HT1080 (cell line): ENCODE results near the gene EPSTI1. TPM values are rescaled to one million over a fixed set of nuclear protein-coding genes. Genes with fewer than 3 reads are reported as not detected.
A peak's percentile ranks its signal among the peaks of the same experiment; 100 is the strongest.

Source experiments
- DNase-seq: peaks from one replicate; pipeline ENCODE4 v3.0.0-alpha.2; 2015; ENCODE audit warnings: low read depth
- total RNA-seq: library from RNA; depleted of rRNA; stranded (reverse); fragments of >200 nt; shearing (Covaris generic); gene quantifications from 2 replicates; pipeline ENCODE4 v1.2.3, GENCODE V29; 2014

The EPSTI1 gene
- total RNA-seq, 1 experiment from 2014 or later, result 0.08 TPM

GRCh38 chr13:42971691-42972347 is 20.2 kb downstream of the EPSTI1 start:
- no peak for DNase-seq

- peak; percentile 50 for DNase-seq
Measured at GRCh38 chr13:42970824-42971690, 21.0 kb downstream of the EPSTI1 start.

- peak; percentile 60 for DNase-seq
Measured at GRCh38 chr13:42969565-42970172, 22.4 kb downstream of the EPSTI1 start.

- DNase-seq, result no peak
Measured at GRCh38 chr13:42968906-42969305, 23.1 kb downstream of the EPSTI1 start.

GRCh38 chr13:42967660-42968059 is 24.4 kb downstream of the EPSTI1 start:
- no peak for DNase-seq

- no peak for DNase-seq
Measured at GRCh38 chr13:42965281-42965680, 26.8 kb downstream of the EPSTI1 start.

- DNase-seq, result no peak
Measured at GRCh38 chr13:42964761-42965161, 27.3 kb downstream of the EPSTI1 start.

GRCh38 chr13:42959615-42960014 is 32.4 kb downstream of the EPSTI1 start:
- no peak for DNase-seq

GRCh38 chr13:42957881-42958280 is 34.2 kb downstream of the EPSTI1 start:
- DNase-seq, result no peak

GRCh38 chr13:42950181-42950580 is 41.9 kb downstream of the EPSTI1 start:
- no peak for DNase-seq

GRCh38 chr13:42947925-42948324 is 44.1 kb downstream of the EPSTI1 start:
- no peak for DNase-seq

- no peak for DNase-seq
Measured at GRCh38 chr13:42946927-42947326, 45.1 kb downstream of the EPSTI1 start.

GRCh38 chr13:42929886-42930535 is 62.0 kb downstream of the EPSTI1 start:
- no peak for DNase-seq

- DNase-seq, result no peak
Measured at GRCh38 chr13:42926555-42926954, 65.5 kb downstream of the EPSTI1 start.

GRCh38 chr13:42926043-42926442 is 66.0 kb downstream of the EPSTI1 start:
- DNase-seq, result no peak

- no peak for DNase-seq
Measured at GRCh38 chr13:42925626-42926025, 66.4 kb downstream of the EPSTI1 start.

GRCh38 chr13:42924344-42924743 is 67.7 kb downstream of the EPSTI1 start:
- DNase-seq, result no peak

- DNase-seq, result no peak
Measured at GRCh38 chr13:42907745-42908144, 84.3 kb downstream of the EPSTI1 start.

GRCh38 chr13:42906257-42906656 is 85.8 kb downstream of the EPSTI1 start:
- DNase-seq, result no peak

- no peak for DNase-seq
Measured at GRCh38 chr13:42905579-42905978, 86.5 kb downstream of the EPSTI1 start.

GRCh38 chr13:42899266-42899665 is 92.8 kb downstream of the EPSTI1 start:
- no peak for DNase-seq

- no peak for DNase-seq
Measured at GRCh38 chr13:42895776-42896175, 96.3 kb downstream of the EPSTI1 start.
